ENCODE data around the gene ANGPTL2.

GRCh38 chr9:127132921-127133647 is 10.6 kb upstream of the ANGPTL2 start:
- TF ChIP-seq SMC3 (conservative IDR thresholded peaks at IDR 0.05; ENCODE audit: insufficient read depth, low read depth, low read length) (no peak), EZH2 (IDR thresholded peaks at IDR 0.05; ENCODE audit: borderline replicate concordance, low read depth, low read length) (no peak), TARDBP (IDR thresholded peaks at IDR 0.05) (no peak), CREM (IDR thresholded peaks at IDR 0.05; ENCODE audit: low read depth) (no peak), CTCF (IDR thresholded peaks at IDR 0.05 in 2 of 3, conservative IDR thresholded peaks at IDR 0.05 in 1 of 3; ENCODE audit: insufficient read depth in 2 of 3, low read depth in 1 of 3, low read length in 3 of 3) (no peak), CTBP1 (IDR thresholded peaks at IDR 0.05; ENCODE audit: borderline replicate concordance) (no peak), ZNF77 (CRISPR knock-in tag; IDR thresholded peaks at IDR 0.05) (no peak), ZNF318 (IDR thresholded peaks at IDR 0.05; ENCODE audit: borderline replicate concordance in 1 of 2, low read depth in 1 of 2) (no peak), ZNF644 (tag; IDR thresholded peaks at IDR 0.05; ENCODE audit: low read depth) (no peak), TAF1 (IDR thresholded peaks at IDR 0.05; ENCODE audit: control insufficient read depth, extremely low read depth, insufficient read depth, low read length, severe bottlenecking) (no peak), XRCC3 (IDR thresholded peaks at IDR 0.05) (no peak)

All from K562 (cell line).